GM12801 (cell line): ENCODE results near the gene STARD4.

Experiments used
- TF ChIP-seq, protein P1 (sequence below): IDR thresholded peaks from one replicate; pipeline ENCODE4 v1.5.1; 2011; ENCODE audit warnings: control low read depth; ENCODE audit not compliant: insufficient read length; ENCODE audit errors: extremely low read depth

Gene STARD4

DNA sequence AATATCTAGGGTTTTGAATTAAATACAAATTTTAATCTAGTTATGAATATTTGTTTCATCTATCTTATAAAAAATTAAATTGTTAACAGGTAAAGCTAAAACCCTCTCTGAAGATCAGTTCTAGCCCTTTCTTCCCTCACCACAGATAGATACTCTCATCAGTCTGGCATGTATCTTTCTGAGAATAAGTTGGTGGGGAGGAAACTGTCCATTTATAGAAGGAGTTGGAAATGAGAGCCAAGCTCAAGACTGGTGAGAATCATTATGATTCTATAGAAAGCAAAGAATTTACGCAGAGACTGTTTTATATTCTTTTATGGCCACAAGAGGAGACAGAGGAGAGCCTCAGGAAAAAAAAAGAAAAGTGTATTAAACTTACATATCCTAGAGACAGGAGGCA, 59.0 kb downstream of the STARD4 start:
- TF ChIP-seq, protein P1, sequence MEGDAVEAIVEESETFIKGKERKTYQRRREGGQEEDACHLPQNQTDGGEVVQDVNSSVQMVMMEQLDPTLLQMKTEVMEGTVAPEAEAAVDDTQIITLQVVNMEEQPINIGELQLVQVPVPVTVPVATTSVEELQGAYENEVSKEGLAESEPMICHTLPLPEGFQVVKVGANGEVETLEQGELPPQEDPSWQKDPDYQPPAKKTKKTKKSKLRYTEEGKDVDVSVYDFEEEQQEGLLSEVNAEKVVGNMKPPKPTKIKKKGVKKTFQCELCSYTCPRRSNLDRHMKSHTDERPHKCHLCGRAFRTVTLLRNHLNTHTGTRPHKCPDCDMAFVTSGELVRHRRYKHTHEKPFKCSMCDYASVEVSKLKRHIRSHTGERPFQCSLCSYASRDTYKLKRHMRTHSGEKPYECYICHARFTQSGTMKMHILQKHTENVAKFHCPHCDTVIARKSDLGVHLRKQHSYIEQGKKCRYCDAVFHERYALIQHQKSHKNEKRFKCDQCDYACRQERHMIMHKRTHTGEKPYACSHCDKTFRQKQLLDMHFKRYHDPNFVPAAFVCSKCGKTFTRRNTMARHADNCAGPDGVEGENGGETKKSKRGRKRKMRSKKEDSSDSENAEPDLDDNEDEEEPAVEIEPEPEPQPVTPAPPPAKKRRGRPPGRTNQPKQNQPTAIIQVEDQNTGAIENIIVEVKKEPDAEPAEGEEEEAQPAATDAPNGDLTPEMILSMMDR = no peak

- TF ChIP-seq, protein P1 = no peak
Measured at GRCh38 chr5:111447822-111448221, 64.5 kb downstream of the STARD4 start.

GRCh38 chr5:111447099-111447498, 65.2 kb downstream of the STARD4 start:
- TF ChIP-seq, protein P1 = no peak
